ENCODE data around the gene YDJC.
"Not testable (repeated sequence)": the region's sequence is repeated elsewhere in the genome, so short reads cannot be mapped to it uniquely, and the experiment has no call there.

Gene YDJC

DNA sequence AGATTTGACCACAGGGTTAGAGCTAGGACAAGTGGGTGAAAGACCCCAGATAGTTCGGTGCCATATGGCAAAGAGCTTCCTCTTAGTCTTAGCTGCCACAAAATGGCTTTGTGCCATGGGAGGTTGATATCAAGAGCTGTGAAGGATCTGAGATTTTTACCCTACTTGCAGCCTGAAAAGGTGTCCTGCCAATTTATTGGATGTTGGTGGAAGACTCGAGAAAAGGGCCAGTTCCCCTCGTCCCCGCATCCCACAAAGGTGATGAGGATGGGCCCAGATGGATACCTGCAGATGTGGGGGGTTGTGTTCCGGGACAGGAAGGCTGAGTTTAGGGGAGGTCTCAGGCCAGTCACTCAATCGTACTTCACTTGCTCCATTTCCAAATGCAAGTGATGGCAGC, 27.2 kb downstream of the YDJC start:
- no peak for DNase-seq

DNA sequence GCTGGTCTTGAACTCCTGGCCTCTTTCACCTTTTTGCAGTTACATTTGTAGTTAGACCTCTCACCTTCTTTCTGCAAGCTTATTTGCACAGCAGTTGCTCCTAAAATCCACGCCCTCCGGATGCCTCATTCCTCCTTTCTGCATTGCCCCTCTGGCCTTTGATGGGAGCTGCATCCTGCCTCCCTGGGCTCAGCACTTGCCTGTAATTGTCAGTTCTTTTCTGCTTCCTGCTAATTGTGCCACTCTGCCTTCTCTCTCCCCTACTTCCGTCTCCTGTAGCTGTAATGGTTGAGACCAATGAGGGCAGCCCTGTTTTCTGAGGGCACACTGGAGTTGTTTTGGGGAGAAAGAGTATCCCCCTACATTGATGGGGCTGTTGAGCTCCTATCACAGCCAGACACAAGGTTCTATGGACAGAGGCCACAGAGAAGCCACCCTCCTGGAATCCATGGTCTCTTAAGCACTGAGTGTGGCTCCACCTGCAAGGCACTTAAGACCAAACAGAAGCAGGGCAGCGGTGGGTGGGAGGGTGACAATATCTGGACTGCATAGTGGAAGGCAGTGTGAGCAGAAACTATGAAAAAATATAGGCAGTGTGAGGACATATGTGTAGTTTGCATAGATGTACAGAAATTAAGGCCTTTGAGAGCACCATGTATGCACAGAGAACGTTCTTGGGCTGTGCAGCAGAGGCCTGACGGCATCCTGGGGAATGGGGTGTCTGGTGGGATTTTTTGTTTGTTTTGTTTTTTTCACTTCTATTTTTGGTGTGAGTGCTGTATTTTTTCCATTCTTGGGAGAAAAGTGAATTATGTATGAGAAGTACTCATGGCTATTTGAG, 30.5 kb downstream of the YDJC start:
- no peak for DNase-seq

DNA sequence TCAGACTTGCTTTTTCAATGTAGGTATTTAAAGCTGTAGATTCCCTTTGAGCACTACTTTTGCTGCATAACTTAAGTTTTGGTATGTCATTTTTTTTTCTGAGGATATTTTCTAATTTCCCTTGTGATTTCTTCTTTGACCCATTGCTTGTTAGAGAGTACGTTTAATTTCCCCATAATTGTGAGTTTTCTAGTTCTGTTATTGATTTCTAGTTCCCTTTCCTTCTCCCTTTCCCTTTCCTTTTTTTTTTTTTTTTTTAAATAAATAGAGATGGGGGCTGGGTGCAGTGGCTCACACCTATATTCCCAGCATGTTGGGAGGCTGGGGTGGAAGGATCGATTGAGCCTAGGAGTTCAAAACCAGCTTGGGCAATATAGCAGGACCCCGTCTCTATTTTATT, 31.5 kb downstream of the YDJC start:
- DNase-seq, result no peak

DNA sequence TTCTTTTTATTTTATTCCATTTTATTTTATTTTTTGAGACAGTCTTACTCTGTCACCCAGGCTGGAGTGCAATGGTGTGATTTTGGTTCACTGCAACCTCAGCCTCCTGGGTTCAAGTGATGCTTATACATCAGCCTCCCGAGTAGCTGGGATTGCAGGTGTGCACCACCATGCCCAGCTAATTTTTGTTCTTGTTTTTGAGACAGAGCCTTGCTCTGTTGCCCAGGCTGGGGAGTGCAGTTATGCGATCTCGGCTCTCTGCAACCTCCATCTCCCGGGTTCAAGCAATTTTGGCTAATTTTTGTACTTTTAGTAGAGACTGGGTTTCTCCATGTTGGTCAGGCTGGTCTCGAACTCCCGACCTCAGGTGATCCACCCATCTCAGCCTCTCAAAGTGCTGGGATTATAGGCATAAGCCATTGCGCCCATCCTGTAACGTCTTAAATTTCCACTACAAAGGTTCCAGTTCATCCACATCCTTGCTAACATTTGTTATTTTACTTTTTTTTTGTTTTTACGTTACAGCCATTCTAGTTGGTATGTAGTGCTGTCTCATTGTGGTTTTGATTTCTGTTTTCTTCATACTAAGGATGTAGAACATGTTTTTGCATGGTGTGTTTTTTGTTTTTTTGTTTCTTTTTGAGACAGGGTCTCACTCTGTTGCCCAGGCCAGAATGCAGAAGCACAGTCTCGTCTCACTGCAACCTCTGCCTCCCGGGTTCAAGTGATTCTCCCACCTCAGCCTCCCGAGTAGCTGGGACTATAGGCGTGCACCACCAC, 33.3 kb downstream of the YDJC start:
- not testable (repeated sequence) for DNase-seq

DNA sequence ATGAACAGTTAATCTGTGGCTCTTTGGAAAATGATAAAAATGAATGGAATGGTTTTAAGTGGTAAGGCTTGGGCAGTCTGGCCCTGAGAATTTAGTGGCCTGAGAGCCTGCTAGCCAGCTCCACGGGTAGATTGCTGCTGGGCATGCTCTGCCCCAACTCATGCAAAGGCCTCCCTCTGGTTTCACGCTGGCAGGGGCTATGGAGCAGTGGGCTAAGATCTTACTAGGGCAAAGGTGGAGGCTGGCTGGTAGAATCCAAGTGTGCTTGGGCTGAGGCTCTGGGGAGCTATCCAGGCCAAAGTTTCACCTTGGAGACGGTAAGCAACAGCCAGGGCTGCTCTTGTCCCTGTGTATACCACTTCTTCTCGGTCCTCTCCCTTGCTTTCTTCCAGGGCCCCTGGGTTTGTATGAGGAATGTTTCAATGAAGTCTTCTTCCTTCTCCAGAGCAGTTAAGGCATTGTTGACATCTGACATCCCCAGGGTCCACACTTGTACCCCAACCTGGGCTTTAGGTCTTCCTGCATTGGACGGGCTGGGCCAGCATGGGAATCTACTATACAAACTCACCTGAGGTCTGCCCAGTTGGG, 34.9 kb downstream of the YDJC start:
- no peak for DNase-seq

DNA sequence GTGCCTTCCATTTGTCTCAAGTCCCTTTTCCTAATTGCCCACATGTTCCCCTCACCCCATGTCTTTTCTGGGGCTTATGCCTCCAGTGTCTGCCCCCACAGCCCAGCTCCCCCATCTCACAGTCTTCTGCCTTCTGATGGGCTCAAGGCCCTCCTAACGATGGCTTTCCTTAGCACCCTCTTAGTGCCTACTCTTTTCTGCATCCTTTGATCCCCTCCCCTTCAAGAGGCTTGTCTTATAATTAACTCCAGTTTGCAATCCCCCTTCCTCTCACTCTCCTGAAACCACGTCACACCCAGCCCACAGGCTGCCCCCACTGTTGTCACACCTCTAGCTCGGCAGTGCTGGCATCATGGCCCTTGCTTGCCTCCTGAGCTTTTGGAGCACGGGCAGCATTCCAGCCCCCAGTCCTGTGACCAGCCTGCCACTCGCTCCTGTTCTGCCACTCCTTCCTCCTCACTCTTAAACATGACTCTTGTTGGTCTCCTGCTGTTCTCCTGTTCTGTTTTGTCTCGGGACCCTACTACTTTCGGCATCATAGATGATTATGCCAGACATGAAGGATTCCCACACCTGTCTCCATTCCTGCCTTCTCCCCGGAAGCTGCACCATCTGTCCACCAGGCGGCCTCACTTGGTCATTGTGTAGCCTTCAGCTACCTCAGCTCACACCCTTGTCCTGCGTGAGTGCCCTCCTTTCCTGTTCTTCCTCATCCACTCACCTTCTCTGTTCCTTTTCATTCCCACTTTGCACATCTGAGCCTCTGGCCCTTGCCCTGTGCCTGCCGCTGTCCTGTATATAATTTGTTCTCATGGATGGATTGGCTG, 36.2 kb downstream of the YDJC start:
- DNase-seq, result no peak

DNA sequence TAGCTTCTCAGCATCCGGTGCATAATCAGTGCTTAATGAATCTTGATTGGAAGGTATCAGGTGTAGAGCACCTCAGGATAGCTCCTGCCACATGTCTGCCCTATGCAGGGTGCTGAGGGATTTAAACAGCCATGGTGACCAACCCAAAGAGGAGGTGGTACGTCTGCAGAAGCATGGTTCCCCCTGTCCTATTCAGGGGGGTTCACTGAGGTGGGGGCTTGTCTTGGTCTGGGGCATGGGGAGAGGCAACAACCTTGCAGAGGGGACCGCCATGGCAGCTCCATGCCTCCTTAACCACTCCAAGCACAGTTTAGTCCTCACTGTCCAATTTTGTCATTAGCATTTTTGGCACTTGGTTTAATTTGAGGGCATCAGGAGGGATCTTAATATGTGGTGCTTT, 37.4 kb downstream of the YDJC start:
- no peak for DNase-seq

DNA sequence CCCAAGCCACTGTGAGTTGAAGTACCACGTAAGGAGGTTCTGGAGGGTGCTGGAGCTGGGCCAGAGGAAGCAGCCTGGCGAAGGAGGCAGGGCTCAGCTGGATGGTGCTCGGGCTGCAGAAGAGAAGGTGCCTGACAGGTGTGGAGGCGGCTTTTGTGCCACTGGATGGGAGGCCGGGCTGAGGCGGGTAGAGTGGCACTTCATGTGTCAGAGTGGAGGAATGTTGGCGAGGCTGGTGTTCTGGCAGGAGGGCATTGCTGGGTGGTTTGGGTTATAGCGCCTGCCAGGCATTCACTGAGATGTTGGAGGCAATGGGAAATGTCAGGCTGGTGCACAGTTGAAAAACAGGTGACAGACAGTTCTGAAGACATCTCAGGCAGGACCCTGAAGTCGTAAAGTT, 38.1 kb downstream of the YDJC start:
- DNase-seq, result no peak

DNA sequence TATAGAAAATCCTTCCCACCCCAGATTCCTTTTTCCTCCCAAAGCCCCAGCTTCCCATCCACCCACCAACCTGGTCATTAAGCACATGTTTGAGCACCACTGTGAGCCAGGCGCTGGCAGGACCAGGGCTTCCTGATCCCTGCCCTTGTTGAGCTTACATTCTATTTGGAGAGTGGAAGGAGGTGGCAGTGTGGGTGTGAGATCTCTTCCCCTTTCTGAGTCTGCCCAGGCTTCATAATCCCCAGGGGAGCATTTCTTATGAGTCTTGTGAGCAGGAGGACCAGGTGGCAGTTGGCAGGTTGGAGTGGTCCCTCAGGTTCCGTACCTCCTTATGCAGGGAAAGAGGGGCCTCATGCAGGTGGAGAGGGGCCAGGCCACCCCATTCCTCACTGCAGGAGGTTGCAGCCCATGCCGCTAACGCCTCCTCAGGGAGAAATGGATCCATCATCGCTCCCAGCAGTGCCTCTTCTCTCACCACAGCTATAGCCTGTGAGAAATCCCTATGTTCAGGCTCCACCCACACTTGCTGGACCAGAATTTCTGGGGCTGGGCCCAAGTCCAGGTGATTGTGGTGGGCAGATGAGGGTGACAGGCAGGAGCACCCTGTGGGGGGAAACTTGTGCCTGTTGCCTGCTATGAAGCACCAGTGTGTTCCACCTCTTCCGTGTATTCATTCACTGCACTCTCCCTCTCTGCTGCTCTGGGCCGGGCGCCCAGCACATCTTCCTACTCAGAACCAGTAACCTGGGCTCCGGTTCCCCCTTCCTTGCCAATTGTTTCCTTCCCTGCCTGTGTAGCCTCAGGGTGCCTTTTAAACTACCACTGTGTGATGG, 38.8 kb downstream of the YDJC start:
- DNase-seq, result no peak

DNA sequence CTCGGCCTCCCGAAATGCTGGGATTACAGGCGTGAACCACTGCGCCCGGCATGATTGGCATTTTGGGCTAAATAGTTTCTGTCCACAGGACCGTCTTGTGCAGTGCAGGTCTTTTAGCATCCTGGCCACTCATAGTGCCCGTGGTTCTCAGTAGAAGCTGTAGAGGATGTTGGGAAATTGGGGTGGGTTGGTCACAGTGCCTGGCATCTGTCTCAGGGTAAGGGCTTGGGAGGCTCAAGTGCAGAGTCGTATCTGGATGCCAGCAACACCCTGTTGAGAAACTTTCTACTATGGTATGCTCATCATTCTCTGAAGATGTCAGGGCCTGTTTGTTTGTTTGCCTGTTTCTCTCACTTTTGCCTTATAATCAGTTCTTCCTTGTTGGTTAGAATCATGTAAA, 40.4 kb downstream of the YDJC start:
- DNase-seq, result no peak

DNA sequence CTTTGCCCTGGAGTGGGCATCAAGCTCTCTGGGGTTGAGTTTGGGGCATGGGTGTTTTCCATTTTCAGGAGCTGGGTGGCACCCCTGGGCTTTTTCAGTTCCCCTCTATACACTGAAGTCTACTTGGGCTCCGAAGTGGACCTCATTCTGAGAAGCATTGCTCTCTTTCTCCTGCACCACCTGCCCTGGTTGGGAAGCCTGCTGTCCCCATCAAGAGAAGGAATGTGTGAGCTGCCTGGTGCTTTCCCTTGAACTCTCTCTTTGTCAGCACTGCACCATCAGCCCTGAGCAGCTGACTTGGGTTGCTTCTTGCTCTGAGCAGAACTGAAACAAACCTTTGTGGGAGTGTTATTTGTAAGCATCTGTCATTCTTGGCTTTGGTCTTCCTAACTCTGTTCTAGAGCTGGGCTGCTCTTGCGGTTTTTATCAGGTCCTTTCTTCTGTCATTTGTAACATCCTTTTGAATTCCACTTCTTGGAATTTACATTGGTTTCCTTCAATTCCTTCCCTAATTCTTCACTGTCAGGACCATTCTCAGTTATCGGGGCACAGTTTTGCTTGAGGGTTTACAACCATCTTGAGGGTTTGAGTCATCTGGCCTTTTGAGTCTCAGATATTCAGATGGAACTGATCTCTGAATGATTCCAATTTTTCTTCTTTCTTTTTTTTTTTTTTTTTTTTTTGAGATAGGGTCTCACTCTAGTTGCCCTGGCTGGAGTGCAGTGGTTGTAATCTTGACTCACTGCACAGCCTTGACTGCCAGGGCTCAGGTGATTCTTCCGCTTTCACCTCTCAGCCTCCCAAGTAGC, 41.8 kb downstream of the YDJC start:
- peak; percentile 70 for DNase-seq

DNA sequence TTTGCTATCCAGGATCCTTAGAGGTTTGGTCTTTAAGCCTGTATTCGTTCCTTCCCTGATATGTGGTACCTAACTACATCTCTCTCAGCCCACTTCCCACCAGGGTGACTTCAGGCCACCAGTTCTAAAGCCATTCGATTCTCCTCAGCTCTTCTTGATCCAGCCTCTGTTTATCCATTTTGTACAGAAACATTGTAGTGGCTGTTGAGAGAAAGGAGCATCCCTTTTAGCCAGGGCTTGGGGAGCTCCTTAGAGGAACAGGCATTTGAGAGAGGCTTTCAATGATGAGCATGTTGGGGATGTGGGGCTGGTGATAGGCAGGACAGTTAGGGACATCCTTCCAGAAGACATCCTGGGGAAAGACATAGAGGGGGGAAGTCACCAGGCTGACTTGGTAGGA, 44.4 kb downstream of the YDJC start:
- DNase-seq, result no peak

DNA sequence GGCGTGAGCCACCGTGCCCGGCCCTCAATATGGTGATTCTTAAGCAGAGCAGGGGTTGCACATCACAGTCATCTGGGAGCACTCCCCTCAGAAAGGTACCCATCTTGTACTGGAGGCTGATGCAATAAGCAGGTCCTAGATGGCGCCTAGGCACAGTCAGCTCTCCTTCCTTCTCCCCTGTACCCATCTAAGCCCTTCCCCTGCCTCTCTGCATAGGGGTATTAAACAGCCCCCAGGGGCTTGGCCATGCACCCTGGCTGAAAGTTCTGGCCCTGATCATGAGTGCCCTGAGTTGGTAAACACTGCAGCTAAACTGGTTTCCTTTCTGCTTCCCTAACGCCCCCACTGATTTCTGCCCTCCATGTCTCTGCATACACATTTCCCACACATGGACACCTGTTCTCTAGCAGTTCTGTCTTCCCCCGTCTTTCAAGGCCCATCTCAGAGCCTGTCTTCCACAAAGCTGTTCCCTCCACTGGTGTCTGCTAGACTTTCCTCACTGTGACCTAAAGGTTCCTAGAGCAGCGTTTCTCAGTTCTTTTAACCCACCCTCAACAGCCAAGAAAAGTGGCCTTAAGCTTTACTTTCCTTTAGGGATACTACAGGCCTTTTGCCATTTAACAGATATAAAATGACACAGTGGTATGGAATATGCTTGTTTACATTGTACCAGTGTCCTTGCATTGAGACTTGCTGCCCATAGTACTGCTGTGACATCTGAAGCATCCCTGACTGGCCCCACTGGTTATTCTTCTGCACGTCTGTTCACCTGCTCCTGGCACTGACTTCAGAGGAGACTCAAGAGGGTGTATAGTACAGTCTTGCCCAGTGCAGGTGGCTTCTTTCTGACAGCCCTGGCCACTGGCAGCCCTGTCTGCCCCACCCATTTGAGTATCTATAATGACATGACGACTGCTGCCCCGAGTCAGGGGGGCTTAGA, 46.8 kb downstream of the YDJC start:
- DNase-seq, result no peak

DNA sequence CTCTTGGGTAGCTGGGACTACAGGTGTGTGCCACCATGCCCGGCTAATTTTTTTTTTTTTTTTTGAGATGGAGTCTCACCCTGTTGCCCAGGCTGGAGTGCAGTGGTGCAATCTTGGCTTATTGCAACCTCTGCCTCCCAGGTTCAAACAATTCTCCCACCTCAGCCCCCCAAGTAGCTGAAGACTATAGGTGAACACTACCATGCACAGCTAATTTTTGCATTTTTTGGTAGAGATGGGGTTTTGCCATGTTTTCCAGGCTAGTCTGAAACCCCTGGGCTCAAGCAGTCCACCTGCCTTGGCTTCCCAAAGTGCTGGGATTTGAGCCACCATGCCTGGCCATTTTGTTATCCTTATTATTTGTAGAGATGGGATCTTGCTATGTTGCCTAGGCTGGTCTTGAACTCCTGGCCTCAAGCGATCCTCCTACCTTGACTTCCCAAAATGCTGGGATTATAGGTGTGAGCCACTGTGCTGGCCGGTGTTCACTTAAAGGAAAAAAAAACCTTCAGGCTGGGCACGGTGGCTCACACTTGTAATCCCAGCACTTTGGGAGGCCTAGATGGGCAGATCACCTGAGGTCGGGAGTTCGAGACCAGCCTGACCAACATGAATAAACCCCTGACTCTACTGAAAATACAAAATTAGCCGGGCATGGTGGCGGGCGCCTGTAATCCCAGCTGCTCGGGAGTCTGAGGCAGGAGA, 48.7 kb downstream of the YDJC start:
- not testable (repeated sequence) for DNase-seq

DNA sequence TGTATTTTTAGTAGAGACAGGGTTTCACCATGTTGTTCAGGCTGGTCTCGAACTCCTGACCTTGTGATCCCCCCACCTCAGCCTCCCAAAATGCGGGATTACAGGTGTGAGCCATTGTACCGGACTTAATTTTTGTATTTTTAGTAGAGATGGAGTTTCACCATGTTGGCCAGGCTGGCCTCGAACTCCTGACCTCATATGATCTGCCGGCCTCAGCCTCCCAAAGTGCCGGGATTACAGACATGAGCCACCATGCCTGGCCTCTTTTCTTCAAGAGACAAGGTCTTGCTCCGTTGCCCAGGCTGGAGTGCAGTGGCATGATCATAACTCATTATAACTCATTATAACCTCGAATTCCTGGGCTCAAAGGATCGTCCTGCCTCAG, 49.2 kb downstream of the YDJC start:
- not testable (repeated sequence) for DNase-seq

DNA sequence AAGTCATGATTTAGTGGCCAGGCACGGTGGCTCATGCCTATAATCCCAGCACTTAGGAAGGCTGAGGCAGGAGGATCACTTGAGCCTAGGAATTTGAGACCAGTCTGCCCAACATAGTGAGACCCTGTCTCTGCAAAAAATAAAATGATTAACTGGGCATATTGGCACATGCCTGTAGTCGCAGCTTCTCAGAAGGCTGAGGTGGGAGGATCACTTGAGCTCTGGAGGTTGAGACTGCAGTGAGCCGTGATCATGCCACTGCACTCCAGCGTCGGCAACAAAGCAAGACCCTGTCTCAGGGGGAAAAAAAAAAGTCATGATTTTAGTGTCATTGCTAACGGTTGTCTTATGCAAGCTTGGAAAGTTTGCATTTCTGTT, 50.4 kb downstream of the YDJC start:
- no peak for DNase-seq
